ENCODE measurements around the gene PIGU. TPM values are rescaled to one million over a fixed set of nuclear protein-coding genes. Genes with fewer than 3 reads are reported as not detected.
A peak's percentile ranks its signal among the peaks of the same experiment; 100 is the strongest.

Gene PIGU
- total and polyA plus RNA-seq, 2 of the 13 experiments (the other 11 are each of a cell fraction or from before 2014, with no cell fraction given): 45.5 to 231 TPM

DNA sequence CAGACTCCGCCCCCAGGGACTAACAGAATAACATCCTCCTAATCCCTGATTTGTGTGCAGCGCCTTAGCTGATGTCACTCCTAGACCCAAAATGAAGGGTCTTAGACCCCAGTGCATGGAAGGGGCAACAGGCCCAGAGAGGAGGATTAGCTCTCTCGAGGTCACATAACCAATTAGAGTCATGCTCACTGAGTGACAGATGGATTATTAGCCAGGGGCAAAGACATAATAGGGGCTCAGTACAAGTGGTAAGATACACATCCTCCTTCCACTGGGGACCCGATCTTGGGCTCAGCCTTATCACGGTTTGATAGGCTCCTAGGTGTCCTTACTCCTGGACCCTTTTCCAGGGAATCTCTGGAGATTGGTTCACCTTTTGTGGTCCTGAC lies 28.1 kb upstream of the PIGU start (continued):
- TF ChIP-seq ZNF777 (CRISPR knock-in tag; IDR thresholded peaks at IDR 0.05) (0 out of 2 replicates have a peak, but pooled peaks have one; percentile 19), ZSCAN29 (CRISPR knock-in tag; conservative IDR thresholded peaks at IDR 0.05) (peak; percentile 12; the same call in 1 of the 2 replicates), NONO (IDR thresholded peaks at IDR 0.05) (no peak), NONO (CRISPR knock-in tag; conservative IDR thresholded peaks at IDR 0.05) (peak; percentile 61; the same call in 1 of the 2 replicates), SP4 (CRISPR knock-in tag; IDR thresholded peaks at IDR 0.05) (no peak), ZNF589 (CRISPR knock-in tag; conservative IDR thresholded peaks at IDR 0.05) (0 out of 2 replicates have a peak, but pooled peaks have one; percentile 62), XRCC5 (optimal IDR thresholded peaks at IDR 0.05; ENCODE audit: low read length) (no peak), ISL2 (CRISPR knock-in tag; IDR thresholded peaks at IDR 0.05) (no peak), MEF2D (CRISPR knock-in tag; IDR thresholded peaks at IDR 0.05) (no peak; the same call in 1 of the 2 replicates), ZNF605 (CRISPR knock-in tag; IDR thresholded peaks at IDR 0.05) (no peak; the same call in 1 of the 2 replicates), TGIF2 (CRISPR knock-in tag; IDR thresholded peaks at IDR 0.05) (0 out of 2 replicates have a peak, but pooled peaks have one; percentile 19)
- TF ChIP-seq, protein P1, sequence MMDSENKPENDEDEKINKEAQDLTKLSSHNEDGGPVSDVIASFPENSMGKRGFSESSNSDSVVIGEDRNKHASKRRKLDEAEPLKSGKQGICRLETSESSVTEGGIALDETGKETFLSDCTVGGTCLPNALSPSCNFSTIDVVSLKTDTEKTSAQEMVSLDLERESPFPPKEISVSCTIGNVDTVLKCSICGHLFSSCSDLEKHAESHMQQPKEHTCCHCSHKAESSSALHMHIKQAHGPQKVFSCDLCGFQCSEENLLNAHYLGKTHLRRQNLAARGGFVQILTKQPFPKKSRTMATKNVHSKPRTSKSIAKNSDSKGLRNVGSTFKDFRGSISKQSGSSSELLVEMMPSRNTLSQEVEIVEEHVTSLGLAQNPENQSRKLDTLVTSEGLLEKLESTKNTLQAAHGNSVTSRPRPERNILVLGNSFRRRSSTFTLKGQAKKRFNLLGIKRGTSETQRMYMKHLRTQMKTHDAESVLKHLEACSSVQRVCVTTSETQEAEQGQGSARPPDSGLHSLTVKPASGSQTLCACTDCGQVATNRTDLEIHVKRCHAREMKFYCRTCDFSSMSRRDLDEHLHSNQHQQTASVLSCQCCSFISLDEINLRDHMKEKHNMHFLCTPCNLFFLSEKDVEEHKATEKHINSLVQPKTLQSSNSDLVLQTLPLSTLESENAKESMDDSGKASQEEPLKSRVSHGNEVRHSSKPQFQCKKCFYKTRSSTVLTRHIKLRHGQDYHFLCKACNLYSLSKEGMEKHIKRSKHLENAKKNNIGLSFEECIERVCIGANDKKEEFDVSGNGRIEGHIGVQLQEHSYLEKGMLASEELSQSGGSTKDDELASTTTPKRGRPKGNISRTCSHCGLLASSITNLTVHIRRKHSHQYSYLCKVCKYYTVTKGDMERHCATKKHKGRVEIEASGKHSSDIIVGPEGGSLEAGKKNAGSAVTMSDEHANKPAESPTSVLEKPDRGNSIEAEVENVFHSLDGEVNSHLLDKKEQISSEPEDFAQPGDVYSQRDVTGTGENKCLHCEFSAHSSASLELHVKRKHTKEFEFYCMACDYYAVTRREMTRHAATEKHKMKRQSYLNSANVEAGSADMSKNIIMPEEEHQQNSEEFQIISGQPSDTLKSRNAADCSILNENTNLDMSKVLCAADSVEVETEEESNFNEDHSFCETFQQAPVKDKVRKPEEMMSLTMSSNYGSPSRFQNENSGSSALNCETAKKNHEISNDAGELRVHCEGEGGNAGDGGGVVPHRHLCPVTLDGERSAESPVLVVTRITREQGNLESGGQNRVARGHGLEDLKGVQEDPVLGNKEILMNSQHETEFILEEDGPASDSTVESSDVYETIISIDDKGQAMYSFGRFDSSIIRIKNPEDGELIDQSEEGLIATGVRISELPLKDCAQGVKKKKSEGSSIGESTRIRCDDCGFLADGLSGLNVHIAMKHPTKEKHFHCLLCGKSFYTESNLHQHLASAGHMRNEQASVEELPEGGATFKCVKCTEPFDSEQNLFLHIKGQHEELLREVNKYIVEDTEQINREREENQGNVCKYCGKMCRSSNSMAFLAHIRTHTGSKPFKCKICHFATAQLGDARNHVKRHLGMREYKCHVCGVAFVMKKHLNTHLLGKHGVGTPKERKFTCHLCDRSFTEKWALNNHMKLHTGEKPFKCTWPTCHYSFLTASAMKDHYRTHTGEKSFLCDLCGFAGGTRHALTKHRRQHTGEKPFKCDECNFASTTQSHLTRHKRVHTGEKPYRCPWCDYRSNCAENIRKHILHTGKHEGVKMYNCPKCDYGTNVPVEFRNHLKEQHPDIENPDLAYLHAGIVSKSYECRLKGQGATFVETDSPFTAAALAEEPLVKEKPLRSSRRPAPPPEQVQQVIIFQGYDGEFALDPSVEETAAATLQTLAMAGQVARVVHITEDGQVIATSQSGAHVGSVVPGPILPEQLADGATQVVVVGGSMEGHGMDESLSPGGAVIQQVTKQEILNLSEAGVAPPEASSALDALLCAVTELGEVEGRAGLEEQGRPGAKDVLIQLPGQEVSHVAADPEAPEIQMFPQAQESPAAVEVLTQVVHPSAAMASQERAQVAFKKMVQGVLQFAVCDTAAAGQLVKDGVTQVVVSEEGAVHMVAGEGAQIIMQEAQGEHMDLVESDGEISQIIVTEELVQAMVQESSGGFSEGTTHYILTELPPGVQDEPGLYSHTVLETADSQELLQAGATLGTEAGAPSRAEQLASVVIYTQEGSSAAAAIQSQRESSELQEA (CRISPR knock-in tag; IDR thresholded peaks at IDR 0.05; ENCODE audit: not compliant biosample characterization): peak; percentile 23
- TF ChIP-seq, protein P2, sequence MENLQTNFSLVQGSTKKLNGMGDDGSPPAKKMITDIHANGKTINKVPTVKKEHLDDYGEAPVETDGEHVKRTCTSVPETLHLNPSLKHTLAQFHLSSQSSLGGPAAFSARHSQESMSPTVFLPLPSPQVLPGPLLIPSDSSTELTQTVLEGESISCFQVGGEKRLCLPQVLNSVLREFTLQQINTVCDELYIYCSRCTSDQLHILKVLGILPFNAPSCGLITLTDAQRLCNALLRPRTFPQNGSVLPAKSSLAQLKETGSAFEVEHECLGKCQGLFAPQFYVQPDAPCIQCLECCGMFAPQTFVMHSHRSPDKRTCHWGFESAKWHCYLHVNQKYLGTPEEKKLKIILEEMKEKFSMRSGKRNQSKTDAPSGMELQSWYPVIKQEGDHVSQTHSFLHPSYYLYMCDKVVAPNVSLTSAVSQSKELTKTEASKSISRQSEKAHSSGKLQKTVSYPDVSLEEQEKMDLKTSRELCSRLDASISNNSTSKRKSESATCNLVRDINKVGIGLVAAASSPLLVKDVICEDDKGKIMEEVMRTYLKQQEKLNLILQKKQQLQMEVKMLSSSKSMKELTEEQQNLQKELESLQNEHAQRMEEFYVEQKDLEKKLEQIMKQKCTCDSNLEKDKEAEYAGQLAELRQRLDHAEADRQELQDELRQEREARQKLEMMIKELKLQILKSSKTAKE (CRISPR knock-in tag; IDR thresholded peaks at IDR 0.05; ENCODE audit: borderline replicate concordance): peak; percentile 36; the same call in 1 of the 2 replicates
- TF ChIP-seq, protein P3, sequence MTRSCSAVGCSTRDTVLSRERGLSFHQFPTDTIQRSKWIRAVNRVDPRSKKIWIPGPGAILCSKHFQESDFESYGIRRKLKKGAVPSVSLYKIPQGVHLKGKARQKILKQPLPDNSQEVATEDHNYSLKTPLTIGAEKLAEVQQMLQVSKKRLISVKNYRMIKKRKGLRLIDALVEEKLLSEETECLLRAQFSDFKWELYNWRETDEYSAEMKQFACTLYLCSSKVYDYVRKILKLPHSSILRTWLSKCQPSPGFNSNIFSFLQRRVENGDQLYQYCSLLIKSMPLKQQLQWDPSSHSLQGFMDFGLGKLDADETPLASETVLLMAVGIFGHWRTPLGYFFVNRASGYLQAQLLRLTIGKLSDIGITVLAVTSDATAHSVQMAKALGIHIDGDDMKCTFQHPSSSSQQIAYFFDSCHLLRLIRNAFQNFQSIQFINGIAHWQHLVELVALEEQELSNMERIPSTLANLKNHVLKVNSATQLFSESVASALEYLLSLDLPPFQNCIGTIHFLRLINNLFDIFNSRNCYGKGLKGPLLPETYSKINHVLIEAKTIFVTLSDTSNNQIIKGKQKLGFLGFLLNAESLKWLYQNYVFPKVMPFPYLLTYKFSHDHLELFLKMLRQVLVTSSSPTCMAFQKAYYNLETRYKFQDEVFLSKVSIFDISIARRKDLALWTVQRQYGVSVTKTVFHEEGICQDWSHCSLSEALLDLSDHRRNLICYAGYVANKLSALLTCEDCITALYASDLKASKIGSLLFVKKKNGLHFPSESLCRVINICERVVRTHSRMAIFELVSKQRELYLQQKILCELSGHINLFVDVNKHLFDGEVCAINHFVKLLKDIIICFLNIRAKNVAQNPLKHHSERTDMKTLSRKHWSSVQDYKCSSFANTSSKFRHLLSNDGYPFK (CRISPR knock-in tag; IDR thresholded peaks at IDR 0.05; ENCODE audit: borderline replicate concordance): peak; percentile 72; the same call in 1 of the 2 replicates
- TF ChIP-seq, protein P4, sequence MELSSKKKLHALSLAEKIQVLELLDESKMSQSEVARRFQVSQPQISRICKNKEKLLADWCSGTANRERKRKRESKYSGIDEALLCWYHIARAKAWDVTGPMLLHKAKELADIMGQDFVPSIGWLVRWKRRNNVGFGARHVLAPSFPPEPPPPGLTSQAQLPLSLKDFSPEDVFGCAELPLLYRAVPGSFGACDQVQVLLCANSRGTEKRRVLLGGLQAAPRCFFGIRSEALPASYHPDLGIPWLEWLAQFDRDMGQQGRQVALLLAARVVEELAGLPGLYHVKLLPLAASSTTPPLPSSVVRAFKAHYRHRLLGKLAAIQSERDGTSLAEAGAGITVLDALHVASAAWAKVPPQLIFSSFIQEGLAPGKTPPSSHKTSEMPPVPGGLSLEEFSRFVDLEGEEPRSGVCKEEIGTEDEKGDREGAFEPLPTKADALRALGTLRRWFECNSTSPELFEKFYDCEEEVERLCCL (CRISPR knock-in tag; IDR thresholded peaks at IDR 0.05; ENCODE audit: borderline replicate concordance): no peak
